H1 (cell line): ENCODE data around the gene EXD1. TPM values are rescaled to one million over a fixed set of nuclear protein-coding genes. Genes with fewer than 3 reads are reported as not detected.

Experiments used
- CTCF ChIA-PET: fragments of 300-600 bp; sonication (Branson Sonifier 250); formaldehyde crosslinking; loops from one replicate; lab custom pipeline; 2021; ENCODE audit not compliant: partially characterized antibody; lab: Charles Lee
- POLR2A ChIA-PET: fragments of 300-600 bp; sonication (Branson Sonifier 250); formaldehyde crosslinking; loops from one replicate; lab custom pipeline; 2021; ENCODE audit warnings: inconsistent platforms; ENCODE audit not compliant: partially characterized antibody; lab: Charles Lee
- DNase-seq, 2 experiments: peaks; one replicate each; pipeline versions ENCODE4 v3.0.0 to v3.0.0-alpha.2; 2010 to 2022; ENCODE audit warnings: low spot score in 2 of 2, low read depth in 1 of 2, mixed read lengths in 1 of 2
- FAIRE-seq: peaks from 2 replicates; lab custom pipeline; 2011; peaks lifted over from hg19 to GRCh38; lab: Jason Lieb, UNC
- H2AFZ ChIP-seq: 2 replicates; pipeline ENCODE4 v1.8.1; 2012; ENCODE audit warnings: low read length, inconsistent platforms
- H2AK5ac ChIP-seq: 2 replicates; pipeline ENCODE4 v1.6.1; 2013; ENCODE audit warnings: low read depth, low read length
- H2BK120ac ChIP-seq: replicated peaks from 2 replicates; pipeline ENCODE3; 2013; ENCODE audit warnings: low read depth, low read length, inconsistent platforms
- H2BK12ac ChIP-seq: 2 replicates; pipeline ENCODE4 v1.6.1; 2013; ENCODE audit warnings: low read depth, low read length
- H2BK15ac ChIP-seq: 2 replicates; pipeline ENCODE4 v1.6.1; 2013; ENCODE audit warnings: low read length
- H2BK20ac ChIP-seq: 2 replicates; pipeline ENCODE4 v1.6.1; 2013; ENCODE audit warnings: low read length
- H2BK5ac ChIP-seq: 2 replicates; pipeline ENCODE4 v1.6.1; 2013; ENCODE audit warnings: low read depth, low read length
- H3K14ac ChIP-seq: 2 replicates; pipeline ENCODE4 v1.6.1; 2013; ENCODE audit warnings: inconsistent platforms; ENCODE audit not compliant: insufficient read length
- H3K18ac ChIP-seq: 2 replicates; pipeline ENCODE4 v1.6.1; 2013; ENCODE audit warnings: low read length; ENCODE audit errors: extremely low read depth
- H3K23ac ChIP-seq: 2 replicates; pipeline ENCODE4 v1.6.1; 2013; ENCODE audit warnings: inconsistent platforms; ENCODE audit not compliant: insufficient read length
- H3K23me2 ChIP-seq: 2 replicates; pipeline ENCODE4 v1.6.1; 2013; ENCODE audit warnings: low read depth, low read length
- H3K27ac ChIP-seq: 2 replicates; pipeline ENCODE4 v1.6.1; 2011; ENCODE audit warnings: low read depth, low read length, inconsistent platforms
- H3K27me3 ChIP-seq, 4 experiments: replicated peaks in 1 of 4; 1 replicate in 1 of 4; 2 replicates in 3 of 4; pipeline versions ENCODE4 v1.6.1 to v1.8.1; 2011 to 2013; ENCODE audit warnings: low read length in 3 of 4, mild to moderate bottlenecking in 3 of 4, inconsistent platforms in 2 of 4, mixed read lengths in 2 of 4, moderate library complexity in 1 of 4; ENCODE audit not compliant: control insufficient read depth in 3 of 4, insufficient read depth in 3 of 4; ENCODE audit errors: extremely low read depth in 1 of 4
- H3K36me3 ChIP-seq, 4 experiments: 2 replicates each; pipeline versions ENCODE4 v1.6.1 to v1.8.1; 2011 to 2013; ENCODE audit warnings: mild to moderate bottlenecking in 4 of 4, low read length in 3 of 4, moderate library complexity in 2 of 4, control low read depth in 1 of 4, inconsistent platforms in 1 of 4; ENCODE audit not compliant: insufficient read depth in 4 of 4, control insufficient read depth in 2 of 4
- H3K4ac ChIP-seq: replicated peaks from 2 replicates; pipeline ENCODE3; 2013; ENCODE audit warnings: low read length, low read depth, mixed read lengths, inconsistent platforms; ENCODE audit not compliant: insufficient read length
- H3K4me1 ChIP-seq, 4 experiments: replicated peaks in 1 of 4; 1 replicate in 1 of 4; 2 replicates in 3 of 4; pipeline versions ENCODE4 v1.6.1 to v1.8.1; 2011 to 2013; ENCODE audit warnings: low read length in 3 of 4, inconsistent platforms in 2 of 4, mixed read lengths in 1 of 4; ENCODE audit not compliant: insufficient read depth in 4 of 4, control insufficient read depth in 3 of 4
- H3K4me2 ChIP-seq, 2 experiments: 2 replicates each; pipeline versions ENCODE4 v1.6.1 to v1.8.1; 2011 to 2013; ENCODE audit warnings: low read depth in 2 of 2, low read length in 2 of 2, control low read depth in 1 of 2, inconsistent platforms in 1 of 2, mild to moderate bottlenecking in 1 of 2; ENCODE audit not compliant: insufficient read depth in 1 of 2
- H3K4me3 ChIP-seq, 4 experiments: fragments of 200-600, 300-600 bp in 1 of 4; sonication (generic), shearing (Covaris generic), sonication (Bioruptor Twin) in 1 of 4; 2 replicates each; pipeline versions ENCODE4 v1.5.1 to v1.8.1; 2011 to 2016; ENCODE audit warnings: low read length in 4 of 4, low read depth in 3 of 4, control low read depth in 2 of 4, inconsistent platforms in 2 of 4, mild to moderate bottlenecking in 2 of 4, mixed read lengths in 1 of 4, moderate library complexity in 1 of 4; ENCODE audit not compliant: insufficient read depth in 2 of 4; ENCODE audit errors: extremely low read depth in 1 of 4
- H3K56ac ChIP-seq: replicated peaks from 2 replicates; pipeline ENCODE3; 2013; ENCODE audit warnings: low read depth, mild to moderate bottlenecking, mixed read lengths, low read length, inconsistent platforms; ENCODE audit not compliant: insufficient read length
- H3K79me1 ChIP-seq: 2 replicates; pipeline ENCODE4 v1.6.1; 2013; ENCODE audit warnings: low read depth, low read length, control low read depth
- H3K79me2 ChIP-seq, 2 experiments: 2 replicates each; pipeline versions ENCODE4 v1.6.1 to v1.8.1; 2012 to 2013; ENCODE audit warnings: low read length in 2 of 2, mild to moderate bottlenecking in 2 of 2, inconsistent platforms in 1 of 2; ENCODE audit not compliant: insufficient read depth in 2 of 2, control insufficient read depth in 1 of 2
- H3K9ac ChIP-seq, 4 experiments: replicated peaks in 1 of 4; 1 replicate in 1 of 4; 2 replicates in 3 of 4; pipeline versions ENCODE4 v1.6.1 to v1.8.1; 2011 to 2013; ENCODE audit warnings: low read depth in 3 of 4, low read length in 3 of 4, control low read depth in 2 of 4, mild to moderate bottlenecking in 2 of 4, moderate library complexity in 2 of 4, inconsistent platforms in 1 of 4; ENCODE audit errors: extremely low read depth in 1 of 4
- H3K9me3 ChIP-seq, 2 experiments: 2 replicates each; pipeline versions ENCODE4 v1.6.1 to v1.8.1; 2012 to 2013; ENCODE audit warnings: mild to moderate bottlenecking in 2 of 2, moderate library complexity in 2 of 2, control low read depth in 1 of 2, inconsistent platforms in 1 of 2, low read depth in 1 of 2, low read length in 1 of 2, mixed read lengths in 1 of 2; ENCODE audit not compliant: insufficient read depth in 2 of 2
- H4K20me1 ChIP-seq, 2 experiments: replicated peaks in 1 of 2; 2 replicates each; pipeline versions ENCODE3 to v1.8.1; 2011 to 2013; ENCODE audit warnings: inconsistent platforms in 2 of 2, low read length in 2 of 2, mild to moderate bottlenecking in 1 of 2; ENCODE audit not compliant: insufficient read depth in 2 of 2, control insufficient read depth in 1 of 2
- H4K5ac ChIP-seq: 2 replicates; pipeline ENCODE4 v1.6.1; 2013; ENCODE audit warnings: low read length, low read depth, mixed read lengths, inconsistent platforms; ENCODE audit not compliant: insufficient read length
- H4K8ac ChIP-seq: 2 replicates; pipeline ENCODE4 v1.8.0; 2013; ENCODE audit warnings: mild to moderate bottlenecking, moderate library complexity, low read length, inconsistent platforms; ENCODE audit not compliant: insufficient read depth; ENCODE audit errors: extremely low read depth
- H4K91ac ChIP-seq: replicated peaks from 2 replicates; pipeline ENCODE3; 2013; ENCODE audit warnings: low read length, mixed read lengths, inconsistent platforms; ENCODE audit not compliant: insufficient read length
- ASH2L ChIP-seq: fragments of 200-600, 300-600 bp; sonication (generic); IDR thresholded peaks from one replicate; pipeline ENCODE4 v1.7.1; 2017; ENCODE audit warnings: low read length
- BACH1 ChIP-seq: IDR thresholded peaks from 2 replicates; pipeline ENCODE4 v1.6.1; 2012; ENCODE audit warnings: low read length, improper control_type of control experiment
- BRCA1 ChIP-seq: IDR thresholded peaks from 2 replicates; pipeline ENCODE4 v1.6.1; 2012; ENCODE audit warnings: low read depth, low read length, improper control_type of control experiment
- CHD1 ChIP-seq: IDR thresholded peaks from 2 replicates; pipeline ENCODE4 v1.6.1; 2012; ENCODE audit warnings: low read depth, low read length, improper control_type of control experiment
- CHD2 ChIP-seq: IDR thresholded peaks from 2 replicates; pipeline ENCODE4 v1.6.1; 2012; ENCODE audit warnings: low read length, improper control_type of control experiment
- EP300 ChIP-seq, 2 experiments: IDR thresholded peaks; 1 replicate in 1 of 2; 2 replicates in 1 of 2; pipeline ENCODE4 v1.6.1; 2011 to 2012; ENCODE audit warnings: low read depth in 2 of 2, low read length in 2 of 2, mild to moderate bottlenecking in 2 of 2, borderline replicate concordance in 1 of 2, inconsistent platforms in 1 of 2, moderate library complexity in 1 of 2
- EZH2 ChIP-seq: fragments of 200-600 bp; sonication (generic); IDR thresholded peaks from 2 replicates; pipeline ENCODE4 v1.7.1; 2012; ENCODE audit warnings: low read depth, mild to moderate bottlenecking, moderate library complexity, low read length, inconsistent platforms; ENCODE audit not compliant: severe bottlenecking
- FOSL1 ChIP-seq: IDR thresholded peaks from 2 replicates; pipeline ENCODE4 v1.6.1; 2011; ENCODE audit warnings: mild to moderate bottlenecking, low read depth, low read length, moderate library complexity; ENCODE audit not compliant: insufficient read depth
- GTF2F1 ChIP-seq: IDR thresholded peaks from 2 replicates; pipeline ENCODE4 v1.6.1; 2012; ENCODE audit warnings: low read depth, low read length, improper control_type of control experiment, borderline replicate concordance
- JUND ChIP-seq: IDR thresholded peaks from 2 replicates; pipeline ENCODE4 v1.6.1; 2011; ENCODE audit warnings: mild to moderate bottlenecking, improper control_type of control experiment, low read length
- RAD21 ChIP-seq, 2 experiments: IDR thresholded peaks in 1 of 2; conservative IDR thresholded peaks in 1 of 2; 2 replicates each; pipeline ENCODE4 v1.6.1; 2011; ENCODE audit warnings: low read depth in 2 of 2, low read length in 2 of 2, improper control_type of control experiment in 1 of 2, inconsistent platforms in 1 of 2, mild to moderate bottlenecking in 1 of 2, moderate library complexity in 1 of 2
- RXRA ChIP-seq: IDR thresholded peaks from 2 replicates; pipeline ENCODE4 v1.6.1; 2011; ENCODE audit warnings: low read depth, mild to moderate bottlenecking, low read length, moderate library complexity; ENCODE audit not compliant: insufficient read depth
- SP4 ChIP-seq: IDR thresholded peaks from 2 replicates; pipeline ENCODE4 v1.6.1; 2012; ENCODE audit warnings: low read length, inconsistent platforms
- SRF ChIP-seq: IDR thresholded peaks from 2 replicates; pipeline ENCODE4 v1.6.1; 2011; ENCODE audit warnings: mild to moderate bottlenecking, low read depth, low read length, moderate library complexity
- ZNF274 ChIP-seq: IDR thresholded peaks from 2 replicates; pipeline ENCODE4 v1.7.0; 2012; ENCODE audit warnings: low read length, borderline replicate concordance; ENCODE audit errors: extremely low read depth
- polyA plus RNA-seq, 7 experiments: library from polyadenylated mRNA; depleted of rRNA in 3 of 7; stranded (reverse) in 5 of 7; unstranded in 2 of 7; fragments of >200 nt in 5 of 7; fragments of 200-250 nt in 2 of 7; gene quantifications; 1 replicate in 5 of 7; 2 replicates in 1 of 7; 4 replicates in 1 of 7; pipeline versions ENCODE4 v1.2.1 to v1.2.3, GENCODE V29; 2011 to 2013; ENCODE audit warnings: missing spikeins in 2 of 7, mixed read lengths in 2 of 7
- total RNA-seq: library from RNA; stranded (reverse); fragmentation: NEBNext Ultra II Directional; extraction: Animal tissue kit (Norgen Biotek cat#: 25700); gene quantifications from 2 replicates; pipeline ENCODE4 v1.2.1, GENCODE V29; 2021
- TF ChIP-seq, protein P1 (sequence below): IDR thresholded peaks from 2 replicates; pipeline ENCODE4 v1.6.1; 2012; ENCODE audit warnings: inconsistent platforms

Gene EXD1
- total and polyA plus RNA-seq, 2 of the 8 experiments (the other 6 are each of a cell fraction or from before 2014, with no cell fraction given): 0.06 to 0.54 TPM

- Histone ChIP-seq H3K23me2 (no peaks in the 10 kb centered on the region), H2BK20ac (no peak overlapping the region), H3K4me1 (no peaks in the 10 kb centered on the region), H2AK5ac (no peak overlapping the region), H4K8ac (no peak overlapping the region), H3K23ac (no peak overlapping the region), H3K36me3 (no peaks in the 10 kb centered on the region), H3K56ac (no peak overlapping the region), H2BK120ac (no peak overlapping the region), H3K14ac (no peak overlapping the region), H3K4me3 (no peak overlapping the region), H3K4me2 (no peak overlapping the region), H3K18ac (no peak overlapping the region), H2BK12ac (no peak overlapping the region), H4K20me1 (no peaks in the 10 kb centered on the region), H4K5ac (no peak overlapping the region), H3K27ac (no peak overlapping the region), H3K79me2 (no peaks in the 10 kb centered on the region), H3K79me1 (no peaks in the 10 kb centered on the region), H3K9me3 (no peaks in the 10 kb centered on the region), H2BK5ac (no peak overlapping the region), H2BK15ac (no peak overlapping the region), H3K4ac (no peak overlapping the region), H2AFZ (no peak overlapping the region), H4K91ac (no peak overlapping the region), H3K27me3 (no peaks in the 10 kb centered on the region), H3K9ac (no peak overlapping the region)
- TF ChIP-seq RXRA (no peak), SP4 (no peak), RAD21 (IDR thresholded peaks at IDR 0.05 in 1 of 2, conservative IDR thresholded peaks at IDR 0.05 in 1 of 2; ENCODE audit: low read depth in 2 of 2, low read length in 2 of 2) (no peak), EZH2 (no peak), CHD2 (no peak), GTF2F1 (no peak), BRCA1 (no peak), CHD1 (no peak), BACH1 (no peak), FOSL1 (no peak), ZNF274 (no peak), ASH2L (no peak), SRF (no peak), JUND (no peak), EP300 (IDR thresholded peaks at IDR 0.05; ENCODE audit: borderline replicate concordance in 1 of 2, low read depth in 2 of 2, low read length in 2 of 2) (no peak)
- TF ChIP-seq, protein P1, sequence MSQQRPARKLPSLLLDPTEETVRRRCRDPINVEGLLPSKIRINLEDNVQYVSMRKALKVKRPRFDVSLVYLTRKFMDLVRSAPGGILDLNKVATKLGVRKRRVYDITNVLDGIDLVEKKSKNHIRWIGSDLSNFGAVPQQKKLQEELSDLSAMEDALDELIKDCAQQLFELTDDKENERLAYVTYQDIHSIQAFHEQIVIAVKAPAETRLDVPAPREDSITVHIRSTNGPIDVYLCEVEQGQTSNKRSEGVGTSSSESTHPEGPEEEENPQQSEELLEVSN: no peak
- no peak for FAIRE-seq
- POLR2A ChIA-PET: no interaction called here
- CTCF ChIA-PET: interaction anchor here (0.9 kb wide), 1 partner anchor 307 kb away, joined by 3 read pairs; no protein-coding TSS in a partner anchor
- no peak for DNase-seq
These were observed 31.1 kb downstream of the EXD1 start for GRCh38 chr15:41199470-41199869.
